Stimulated activated CD8-positive, alpha-beta memory T cell treated with anti-CD3 and anti-CD28 coated beads, Interleukin-12 subunit alpha, Interleukin-12 subunit beta, amount 100 ng/mL, for 1 hour (primary cell): Measurements from ENCODE around the gene USP34.
"Not testable (repeated sequence)": the region's sequence is repeated elsewhere in the genome, so short reads cannot be mapped to it uniquely, and the experiment has no call there.

Source experiments
- DNase-seq: peaks from one replicate; pipeline ENCODE4 v3.0.0-alpha.2; 2020; ENCODE audit warnings: low read depth

USP34 gene

GRCh38 chr2:61249521-61250071 lies 221.3 kb downstream of the USP34 start:
- no peak for DNase-seq

GRCh38 chr2:61247204-61247812 lies 223.6 kb downstream of the USP34 start:
- no peak for DNase-seq

- DNase-seq, result no peak
Observed at GRCh38 chr2:61244694-61245093, 226.2 kb downstream of the USP34 start.

GRCh38 chr2:61241266-61241665 lies 229.6 kb downstream of the USP34 start:
- DNase-seq, result no peak

- no peak for DNase-seq
Observed at GRCh38 chr2:61238219-61239012, 232.5 kb downstream of the USP34 start.

GRCh38 chr2:61235716-61236115 lies 235.2 kb downstream of the USP34 start:
- no peak for DNase-seq

GRCh38 chr2:61233581-61233980 lies 237.3 kb downstream of the USP34 start:
- no peak for DNase-seq

GRCh38 chr2:61229936-61230335 lies 241.0 kb downstream of the USP34 start:
- DNase-seq, result no peak

GRCh38 chr2:61222567-61222966 lies 248.3 kb downstream of the USP34 start:
- DNase-seq, result no peak

- DNase-seq, result no peak
Observed at GRCh38 chr2:61221819-61222218, 249.1 kb downstream of the USP34 start.

GRCh38 chr2:61220768-61221167 lies 250.1 kb downstream of the USP34 start:
- DNase-seq, result no peak

GRCh38 chr2:61218817-61219170 lies 252.1 kb downstream of the USP34 start:
- no peak for DNase-seq

- no peak for DNase-seq
Observed at GRCh38 chr2:61218076-61218816, 252.6 kb downstream of the USP34 start.

- DNase-seq, result no peak
Observed at GRCh38 chr2:61214171-61214570, 256.7 kb downstream of the USP34 start.

- no peak for DNase-seq
Observed at GRCh38 chr2:61210332-61210981, 260.4 kb downstream of the USP34 start.

- DNase-seq, result no peak
Observed at GRCh38 chr2:61205132-61205531, 265.8 kb downstream of the USP34 start.

- no peak for DNase-seq
Observed at GRCh38 chr2:61196671-61197070, 274.2 kb downstream of the USP34 start.

- not testable (repeated sequence) for DNase-seq
Observed at GRCh38 chr2:61194646-61195045, 276.2 kb downstream of the USP34 start.

GRCh38 chr2:61193670-61194561 lies 277.0 kb downstream of the USP34 start:
- DNase-seq, result no peak

- no peak for DNase-seq
Observed at GRCh38 chr2:61187085-61187484, 283.8 kb downstream of the USP34 start.

GRCh38 chr2:61185231-61185728 lies 285.6 kb downstream of the USP34 start:
- DNase-seq, result no peak
